Fibroblast of skin of right quadriceps (primary cell): ENCODE measurements around the gene LHFPL6.

Experiments
- DNase-seq: peaks from one replicate; pipeline ENCODE4 v3.0.0-alpha.2; 2013

The LHFPL6 gene

GRCh38 chr13:39461685-39462266 is 141.2 kb downstream of the LHFPL6 start:
- DNase-seq, result peak; percentile 25

- no peak for DNase-seq
Measured at GRCh38 chr13:39457274-39457673, 145.7 kb downstream of the LHFPL6 start.

- DNase-seq, result no peak
Measured at GRCh38 chr13:39455521-39456175, 147.3 kb downstream of the LHFPL6 start.

- no peak for DNase-seq
Measured at GRCh38 chr13:39452834-39453233, 150.2 kb downstream of the LHFPL6 start.

- DNase-seq, result peak; percentile 69
Measured at GRCh38 chr13:39452417-39452816, 150.6 kb downstream of the LHFPL6 start.

GRCh38 chr13:39451860-39452301 is 151.1 kb downstream of the LHFPL6 start:
- peak; percentile 67 for DNase-seq

GRCh38 chr13:39451301-39451700 is 151.7 kb downstream of the LHFPL6 start:
- DNase-seq, result peak; percentile 29

GRCh38 chr13:39450176-39450575 is 152.8 kb downstream of the LHFPL6 start:
- no peak for DNase-seq

- no peak for DNase-seq
Measured at GRCh38 chr13:39448834-39449233, 154.2 kb downstream of the LHFPL6 start.

- no peak for DNase-seq
Measured at GRCh38 chr13:39446865-39447264, 156.1 kb downstream of the LHFPL6 start.

GRCh38 chr13:39444866-39445265 is 158.1 kb downstream of the LHFPL6 start:
- DNase-seq, result no peak

- no peak for DNase-seq
Measured at GRCh38 chr13:39433651-39434050, 169.3 kb downstream of the LHFPL6 start.

- no peak for DNase-seq
Measured at GRCh38 chr13:39432196-39432595, 170.8 kb downstream of the LHFPL6 start.

- DNase-seq, result peak; percentile 33
Measured at GRCh38 chr13:39422845-39423565, 180.0 kb downstream of the LHFPL6 start.

- no peak for DNase-seq
Measured at GRCh38 chr13:39419876-39420275, 183.1 kb downstream of the LHFPL6 start.

GRCh38 chr13:39419068-39419467 is 183.9 kb downstream of the LHFPL6 start:
- DNase-seq, result no peak

- DNase-seq, result no peak
Measured at GRCh38 chr13:39418424-39418823, 184.6 kb downstream of the LHFPL6 start.

- DNase-seq, result peak; percentile 75
Measured at GRCh38 chr13:39417643-39418042, 185.3 kb downstream of the LHFPL6 start.

- no peak for DNase-seq
Measured at GRCh38 chr13:39417131-39417530, 185.9 kb downstream of the LHFPL6 start.

- DNase-seq, result peak; percentile 40
Measured at GRCh38 chr13:39415008-39415802, 187.8 kb downstream of the LHFPL6 start.

GRCh38 chr13:39414339-39414738 is 188.7 kb downstream of the LHFPL6 start:
- DNase-seq, result no peak

- no peak for DNase-seq
Measured at GRCh38 chr13:39411511-39411910, 191.5 kb downstream of the LHFPL6 start.

- DNase-seq, result no peak
Measured at GRCh38 chr13:39410964-39411363, 192.0 kb downstream of the LHFPL6 start.
